AG04450 (cell line): ENCODE results near the gene FAM210B. TPM values are rescaled to one million over a fixed set of nuclear protein-coding genes. Genes with fewer than 3 reads are reported as not detected.
"Not testable (repeated sequence)": the region's sequence is repeated elsewhere in the genome, so short reads cannot be mapped to it uniquely, and the experiment has no call there.

ENCODE experiments used
- CTCF ChIA-PET: fragments of 300-600, 350-600 bp; formaldehyde crosslinking; extraction: SDS; loops from one replicate; lab custom pipeline; 2022; ENCODE audit warnings: antibody characterized with exemption, inconsistent platforms; lab: Charles Lee
- POLR2A ChIA-PET: fragments of 350-600 bp; formaldehyde crosslinking; extraction: SDS; loops from one replicate; lab custom pipeline; 2021; ENCODE audit warnings: antibody characterized with exemption, inconsistent platforms; lab: Yijun Ruan, JAX
- DNase-seq: peaks from one replicate; pipeline ENCODE4 v3.0.0-alpha.2; 2011; ENCODE audit warnings: low read depth, low spot score
- H3K27ac ChIP-seq: one replicate; pipeline ENCODE4 v1.5.1; 2012; ENCODE audit warnings: low read depth, low read length, control low read depth
- H3K27me3 ChIP-seq: one replicate; pipeline ENCODE4 v1.6.0; 2012; ENCODE audit warnings: low read length; ENCODE audit not compliant: control insufficient read depth, insufficient read depth
- H3K4me3 ChIP-seq: 2 replicates; pipeline ENCODE4 v1.5.1; 2011; ENCODE audit warnings: mild to moderate bottlenecking, low read depth, low read length, control low read depth
- H3K9me3 ChIP-seq: 2 replicates; pipeline ENCODE4 v1.5.1; 2012; ENCODE audit warnings: low read length; ENCODE audit not compliant: control insufficient read depth, insufficient read depth
- CTCF ChIP-seq: IDR thresholded peaks from 2 replicates; pipeline ENCODE4 v1.5.1; 2011; ENCODE audit warnings: low read depth, low read length, control low read depth, inconsistent platforms
- polyA plus RNA-seq: library from polyadenylated mRNA; depleted of rRNA; stranded (reverse); fragments of >200 nt; gene quantifications from 2 replicates; pipeline ENCODE4 v1.2.3, GENCODE V29; 2011

The FAM210B gene
- polyA plus RNA-seq, 1 experiment = 81.0 TPM

DNA sequence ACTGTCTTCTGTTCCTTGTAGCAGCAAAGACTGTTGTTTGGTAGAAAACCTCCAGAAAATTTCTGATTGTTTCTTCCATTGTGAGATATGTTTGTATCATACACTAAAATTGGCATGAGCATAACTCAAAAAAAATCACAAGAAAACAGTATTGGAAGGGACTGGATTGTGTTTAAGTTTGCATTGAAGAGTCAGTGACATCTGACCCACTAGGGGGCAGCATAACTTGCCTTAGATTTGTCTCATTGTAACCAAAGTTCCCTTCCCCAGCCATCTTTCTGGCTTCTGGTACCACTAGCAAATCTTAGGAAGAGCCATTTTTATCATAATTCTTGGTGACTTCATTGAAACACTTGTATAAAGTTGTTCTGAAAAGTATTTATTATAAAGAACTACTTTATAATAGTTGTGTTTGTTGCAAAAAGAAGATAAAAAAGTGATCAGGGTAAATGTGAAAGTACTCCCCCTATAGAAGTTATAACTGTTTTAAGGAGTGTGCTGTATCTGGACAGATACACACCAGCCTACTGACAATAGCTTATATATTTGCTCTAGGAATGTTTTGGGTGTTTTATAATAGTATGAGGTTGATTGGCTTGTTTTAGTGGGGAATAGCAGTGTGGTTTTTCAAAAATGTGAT is 41.3 kb downstream of the FAM210B start:
- ChIA-PET CTCF (interaction anchor here (0.6 to 1.4 kb wide), 10 partner anchors 9 to 85 kb away, joined by 3 to 7 read pairs (median 4); partner anchors contain the start of gene FAM210B), POLR2A (no interaction called here)
- Histone ChIP-seq H3K4me3 (no peak overlapping the region), H3K27ac (no peak overlapping the region), H3K27me3 (no peaks in the 10 kb centered on the region), H3K9me3 (peaks cover 1% of the 10 kb centered on the region; the same call in 1 of the 2 replicates)
- peak; percentile 85 for TF ChIP-seq CTCF
- peak; percentile 70 for DNase-seq

DNA sequence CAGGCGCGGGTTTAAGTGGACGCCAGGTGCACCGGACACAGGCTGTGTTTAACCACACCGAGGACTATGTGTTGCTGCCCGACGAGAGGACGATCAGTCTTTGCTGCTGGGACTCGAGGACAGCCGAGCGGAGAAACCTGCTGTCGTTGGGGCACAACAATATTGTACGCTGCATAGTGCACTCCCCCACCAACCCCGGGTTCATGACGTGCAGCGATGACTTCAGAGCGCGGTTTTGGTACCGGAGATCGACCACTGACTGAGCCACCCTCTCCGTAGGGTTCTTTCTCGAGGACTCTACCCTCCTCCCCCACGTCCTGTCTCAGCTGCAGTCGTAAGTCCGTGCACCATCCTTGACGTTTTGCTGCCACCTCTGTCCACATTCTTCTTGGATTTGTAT is 44.7 kb downstream of the FAM210B start:
- Histone ChIP-seq H3K4me3 (no peak overlapping the region), H3K27ac (no peak overlapping the region), H3K9me3 (peaks cover 3% of the 10 kb centered on the region; the same call in 1 of the 2 replicates), H3K27me3 (no peaks in the 10 kb centered on the region)
- CTCF ChIA-PET = no interaction called here
- TF ChIP-seq CTCF = no peak
- no peak for DNase-seq
- POLR2A ChIA-PET = interaction anchor here (0.8 kb wide), 1 partner anchor 12 kb away, joined by 3 read pairs; no protein-coding TSS in a partner anchor

- H3K9me3 ChIP-seq, DNase-seq, H3K27me3 ChIP-seq, POLR2A ChIA-PET, H3K27ac ChIP-seq, H3K4me3 ChIP-seq: not testable (repeated sequence)
- CTCF ChIA-PET = interaction anchor here (1.3 to 1.5 kb wide), 2 partner anchors 10 to 13 kb away, joined by 3 to 4 read pairs; no protein-coding TSS in a partner anchor
Observed at GRCh38 chr20:56405356-56405755, 46.6 kb downstream of the FAM210B start.

- Histone ChIP-seq H3K27ac (no peak overlapping the region), H3K27me3 (no peaks in the 10 kb centered on the region), H3K9me3 (peaks cover 3% of the 10 kb centered on the region; the same call in 1 of the 2 replicates), H3K4me3 (no peak overlapping the region)
- no peak for TF ChIP-seq CTCF
- POLR2A ChIA-PET = interaction anchor here (1.3 kb wide), 1 partner anchor 33 kb away, joined by 3 read pairs; no protein-coding TSS in a partner anchor
- no peak for DNase-seq
- CTCF ChIA-PET = interaction anchor here (1.5 to 1.7 kb wide), 3 partner anchors 11 to 32 kb away, joined by 4 to 6 read pairs (median 4); partner anchors contain the start of gene CSTF1
Observed at GRCh38 chr20:56406910-56407309, 48.1 kb downstream of the FAM210B start.

- Histone ChIP-seq H3K9me3 (peaks cover 3% of the 10 kb centered on the region; the same call in 1 of the 2 replicates), H3K27me3 (no peaks in the 10 kb centered on the region), H3K27ac (peak overlapping the region; percentile 54), H3K4me3 (no peak overlapping the region)
- CTCF ChIA-PET = interaction anchor here (1.6 kb wide), 1 partner anchor 11 kb away, joined by 6 read pairs; no protein-coding TSS in a partner anchor
- no peak for TF ChIP-seq CTCF
- DNase-seq = peak; percentile 67
- POLR2A ChIA-PET = interaction anchor here (0.6 to 2.5 kb wide), 5 partner anchors 21 to 59 kb away, joined by 3 to 12 read pairs (median 5); partner anchors contain the start of gene RTF2
Observed at GRCh38 chr20:56409521-56409920, 50.7 kb downstream of the FAM210B start.
